ENCODE measurements around the gene AGMAT.

Gene AGMAT

GRCh38 chr1:15573477-15573876, 11.4 kb downstream of the AGMAT start:
- H3K36me3 ChIP-seq (ENCODE audit: control insufficient read depth, insufficient read depth, low read length), result peaks cover 6% of the 10 kb centered on the region
- no peak overlapping the region for H3K4me3 ChIP-seq (ENCODE audit: low read length)
- no peak overlapping the region for H3K9ac ChIP-seq (ENCODE audit: low read length)
- no peaks in the 10 kb centered on the region for H3K4me1 ChIP-seq (ENCODE audit: control insufficient read depth, insufficient read depth, low read length)
- no peak overlapping the region for H3K27ac ChIP-seq (ENCODE audit: low read depth, low read length)
- H3K27me3 ChIP-seq (ENCODE audit: control insufficient read depth, insufficient read depth, low read length), result no peaks in the 10 kb centered on the region

- H3K4me3 ChIP-seq (ENCODE audit: low read length), result no peak overlapping the region
- no peak overlapping the region for H3K9ac ChIP-seq (ENCODE audit: low read length)
- peaks cover 15% of the 10 kb centered on the region for H3K36me3 ChIP-seq (ENCODE audit: control insufficient read depth, insufficient read depth, low read length)
- H3K4me1 ChIP-seq (ENCODE audit: control insufficient read depth, insufficient read depth, low read length), result no peaks in the 10 kb centered on the region
- H3K27ac ChIP-seq (ENCODE audit: low read depth, low read length), result no peak overlapping the region
- H3K27me3 ChIP-seq (ENCODE audit: control insufficient read depth, insufficient read depth, low read length), result no peaks in the 10 kb centered on the region
These were observed 13.6 kb downstream of the AGMAT start for GRCh38 chr1:15571266-15571665.

- no peak overlapping the region for H3K27ac ChIP-seq (ENCODE audit: low read depth, low read length)
- no peak overlapping the region for H3K4me3 ChIP-seq (ENCODE audit: low read length)
- H3K36me3 ChIP-seq (ENCODE audit: control insufficient read depth, insufficient read depth, low read length), result peaks cover 19% of the 10 kb centered on the region
- H3K4me1 ChIP-seq (ENCODE audit: control insufficient read depth, insufficient read depth, low read length), result no peaks in the 10 kb centered on the region
- H3K9ac ChIP-seq (ENCODE audit: low read length), result no peak overlapping the region
- no peaks in the 10 kb centered on the region for H3K27me3 ChIP-seq (ENCODE audit: control insufficient read depth, insufficient read depth, low read length)
These were observed 14.0 kb downstream of the AGMAT start for GRCh38 chr1:15570861-15571260.

GRCh38 chr1:15568387-15569073, 16.3 kb downstream of the AGMAT start:
- Histone ChIP-seq H3K4me1 (ENCODE audit: control insufficient read depth, insufficient read depth, low read length) (no peaks in the 10 kb centered on the region), H3K27ac (ENCODE audit: low read depth, low read length) (no peak overlapping the region), H3K9ac (ENCODE audit: low read length) (no peak overlapping the region), H3K36me3 (ENCODE audit: control insufficient read depth, insufficient read depth, low read length) (peaks cover 33% of the 10 kb centered on the region), H3K4me3 (ENCODE audit: low read length) (no peak overlapping the region), H3K27me3 (ENCODE audit: control insufficient read depth, insufficient read depth, low read length) (no peaks in the 10 kb centered on the region)

- Histone ChIP-seq H3K27me3 (ENCODE audit: control insufficient read depth, insufficient read depth, low read length) (no peaks in the 10 kb centered on the region), H3K36me3 (ENCODE audit: control insufficient read depth, insufficient read depth, low read length) (peaks cover 20% of the 10 kb centered on the region), H3K27ac (ENCODE audit: low read depth, low read length) (no peak overlapping the region), H3K9ac (ENCODE audit: low read length) (no peak overlapping the region), H3K4me3 (ENCODE audit: low read length) (no peak overlapping the region), H3K4me1 (ENCODE audit: control insufficient read depth, insufficient read depth, low read length) (no peaks in the 10 kb centered on the region)
These were observed 25.6 kb downstream of the AGMAT start for GRCh38 chr1:15559189-15559810.

- H3K27ac ChIP-seq (ENCODE audit: low read depth, low read length), result no peak overlapping the region
- no peak overlapping the region for H3K4me3 ChIP-seq (ENCODE audit: low read length)
- no peak overlapping the region for H3K9ac ChIP-seq (ENCODE audit: low read length)
- H3K27me3 ChIP-seq (ENCODE audit: control insufficient read depth, insufficient read depth, low read length), result no peaks in the 10 kb centered on the region
- H3K36me3 ChIP-seq (ENCODE audit: control insufficient read depth, insufficient read depth, low read length), result peaks cover 13% of the 10 kb centered on the region
- H3K4me1 ChIP-seq (ENCODE audit: control insufficient read depth, insufficient read depth, low read length), result no peaks in the 10 kb centered on the region
These were observed 26.3 kb downstream of the AGMAT start for GRCh38 chr1:15558516-15558915.

- Histone ChIP-seq H3K27ac (ENCODE audit: low read depth, low read length) (no peak overlapping the region), H3K4me3 (ENCODE audit: low read length) (no peak overlapping the region), H3K27me3 (ENCODE audit: control insufficient read depth, insufficient read depth, low read length) (no peaks in the 10 kb centered on the region), H3K9ac (ENCODE audit: low read length) (no peak overlapping the region), H3K36me3 (ENCODE audit: control insufficient read depth, insufficient read depth, low read length) (peaks cover 10% of the 10 kb centered on the region), H3K4me1 (ENCODE audit: control insufficient read depth, insufficient read depth, low read length) (no peaks in the 10 kb centered on the region)
These were observed 27.3 kb downstream of the AGMAT start for GRCh38 chr1:15557594-15557993.

- H3K4me3 ChIP-seq (ENCODE audit: low read length), result no peak overlapping the region
- H3K36me3 ChIP-seq (ENCODE audit: control insufficient read depth, insufficient read depth, low read length), result peaks cover 8% of the 10 kb centered on the region
- H3K9ac ChIP-seq (ENCODE audit: low read length), result no peak overlapping the region
- H3K27me3 ChIP-seq (ENCODE audit: control insufficient read depth, insufficient read depth, low read length), result no peaks in the 10 kb centered on the region
- H3K27ac ChIP-seq (ENCODE audit: low read depth, low read length), result no peak overlapping the region
- no peaks in the 10 kb centered on the region for H3K4me1 ChIP-seq (ENCODE audit: control insufficient read depth, insufficient read depth, low read length)
These were observed 27.8 kb downstream of the AGMAT start for GRCh38 chr1:15557008-15557407.

GRCh38 chr1:15550573-15550972, 34.3 kb downstream of the AGMAT start:
- H3K36me3 ChIP-seq (ENCODE audit: control insufficient read depth, insufficient read depth, low read length), result peaks cover 16% of the 10 kb centered on the region
- H3K4me1 ChIP-seq (ENCODE audit: control insufficient read depth, insufficient read depth, low read length), result no peaks in the 10 kb centered on the region
- H3K9ac ChIP-seq (ENCODE audit: low read length), result no peak overlapping the region
- H3K27me3 ChIP-seq (ENCODE audit: control insufficient read depth, insufficient read depth, low read length), result no peaks in the 10 kb centered on the region
- H3K27ac ChIP-seq (ENCODE audit: low read depth, low read length), result no peak overlapping the region
- H3K4me3 ChIP-seq (ENCODE audit: low read length), result no peak overlapping the region

GRCh38 chr1:15546641-15547040, 38.2 kb downstream of the AGMAT start:
- Histone ChIP-seq H3K9ac (ENCODE audit: low read length) (no peak overlapping the region), H3K36me3 (ENCODE audit: control insufficient read depth, insufficient read depth, low read length) (peaks cover 27% of the 10 kb centered on the region), H3K4me3 (ENCODE audit: low read length) (no peak overlapping the region), H3K27ac (ENCODE audit: low read depth, low read length) (no peak overlapping the region), H3K27me3 (ENCODE audit: control insufficient read depth, insufficient read depth, low read length) (no peaks in the 10 kb centered on the region), H3K4me1 (ENCODE audit: control insufficient read depth, insufficient read depth, low read length) (no peaks in the 10 kb centered on the region)

- no peaks in the 10 kb centered on the region for H3K4me1 ChIP-seq (ENCODE audit: control insufficient read depth, insufficient read depth, low read length)
- no peak overlapping the region for H3K9ac ChIP-seq (ENCODE audit: low read length)
- no peak overlapping the region for H3K27ac ChIP-seq (ENCODE audit: low read depth, low read length)
- peaks cover 39% of the 10 kb centered on the region for H3K36me3 ChIP-seq (ENCODE audit: control insufficient read depth, insufficient read depth, low read length)
- no peak overlapping the region for H3K4me3 ChIP-seq (ENCODE audit: low read length)
- H3K27me3 ChIP-seq (ENCODE audit: control insufficient read depth, insufficient read depth, low read length), result no peaks in the 10 kb centered on the region
These were observed 41.0 kb downstream of the AGMAT start for GRCh38 chr1:15543589-15544568.

- H3K27ac ChIP-seq (ENCODE audit: low read depth, low read length), result no peak overlapping the region
- H3K36me3 ChIP-seq (ENCODE audit: control insufficient read depth, insufficient read depth, low read length), result peaks cover 39% of the 10 kb centered on the region
- H3K4me3 ChIP-seq (ENCODE audit: low read length), result no peak overlapping the region
- H3K4me1 ChIP-seq (ENCODE audit: control insufficient read depth, insufficient read depth, low read length), result no peaks in the 10 kb centered on the region
- H3K27me3 ChIP-seq (ENCODE audit: control insufficient read depth, insufficient read depth, low read length), result no peaks in the 10 kb centered on the region
- no peak overlapping the region for H3K9ac ChIP-seq (ENCODE audit: low read length)
These were observed 41.6 kb downstream of the AGMAT start for GRCh38 chr1:15543251-15543588.

All from rectal smooth muscle tissue (tissue), 1 donor.